Skeletal muscle tissue (tissue), 4 donors: ENCODE data around the gene EDC3. TPM values are rescaled to one million over a fixed set of nuclear protein-coding genes. Genes with fewer than 3 reads are reported as not detected.
A peak's percentile ranks its signal among the peaks of the same experiment; 100 is the strongest.

ENCODE experiments used
- H3K27ac ChIP-seq: one replicate; pipeline ENCODE4 v1.7.0; 2013; ENCODE audit warnings: mild to moderate bottlenecking, low read depth, low read length, inconsistent platforms
- H3K27me3 ChIP-seq, 3 donors: one replicate each; pipeline ENCODE4 v1.7.0; 2013; ENCODE audit warnings: low read length in 3 of 3; ENCODE audit not compliant: control insufficient read depth in 3 of 3, insufficient read depth in 3 of 3
- H3K36me3 ChIP-seq, 3 donors: one replicate each; pipeline ENCODE4 v1.7.0; 2013; ENCODE audit warnings: low read length in 3 of 3; ENCODE audit not compliant: control insufficient read depth in 3 of 3, insufficient read depth in 3 of 3
- H3K4me1 ChIP-seq, 3 donors: one replicate each; pipeline ENCODE4 v1.7.0; 2013; ENCODE audit warnings: low read length in 3 of 3, mild to moderate bottlenecking in 3 of 3; ENCODE audit not compliant: control insufficient read depth in 3 of 3, insufficient read depth in 3 of 3
- H3K4me3 ChIP-seq, 3 donors: one replicate each; pipeline ENCODE4 v1.7.0; 2013; ENCODE audit warnings: low read length in 3 of 3
- H3K9ac ChIP-seq, 3 donors: one replicate each; pipeline ENCODE4 v1.7.0; 2013; ENCODE audit warnings: low read length in 3 of 3, mild to moderate bottlenecking in 3 of 3, moderate library complexity in 2 of 3, low read depth in 1 of 3
- H3K9me3 ChIP-seq, 3 donors: one replicate each; pipeline ENCODE4 v1.7.0; 2013; ENCODE audit warnings: low read length in 3 of 3; ENCODE audit not compliant: control insufficient read depth in 3 of 3
- total RNA-seq: library from RNA; depleted of rRNA; stranded (reverse); fragments of >200 nt; gene quantifications from one replicate; pipeline ENCODE4 v1.2.3, GENCODE V29; 2014
- donor health status: Osteomylitis.

Gene EDC3
- total RNA-seq, 1 donor from 2014 or later = 16.2 TPM

- peaks cover 7 to 27% (median 17%) of the 10 kb centered on the region in 3 donors for H3K27me3 ChIP-seq
- peak overlapping the region in 1 of 3 donors; percentile 50 for H3K9ac ChIP-seq
- H3K4me1 ChIP-seq = peaks cover 18 to 20% (median 18%) of the 10 kb centered on the region in 3 donors
- peak overlapping the region in 2 of 3 donors; percentile 22 to 40 for H3K4me3 ChIP-seq
- no peak overlapping the region for H3K27ac ChIP-seq
- no peaks in the 10 kb centered on the region for H3K9me3 ChIP-seq
- H3K36me3 ChIP-seq = no peaks in the 10 kb centered on the region
Measured at GRCh38 chr15:74727727-74728126, 31.9 kb upstream of the EDC3 start.

- peaks cover 7 to 27% (median 15%) of the 10 kb centered on the region in 3 donors for H3K27me3 ChIP-seq
- peak overlapping the region; percentile 33 to 79 (median 38) for H3K9ac ChIP-seq
- H3K36me3 ChIP-seq = no peaks in the 10 kb centered on the region
- H3K9me3 ChIP-seq = no peaks in the 10 kb centered on the region
- H3K27ac ChIP-seq = no peak overlapping the region
- peaks cover 18 to 20% (median 18%) of the 10 kb centered on the region in 3 donors for H3K4me1 ChIP-seq
- peak overlapping the region; percentile 65 to 75 (median 72) for H3K4me3 ChIP-seq
Measured at GRCh38 chr15:74726774-74727164, 30.9 kb upstream of the EDC3 start.

GRCh38 chr15:74725845-74726773, 30.3 kb upstream of the EDC3 start:
- Histone ChIP-seq H3K27ac (no peak overlapping the region), H3K4me1 (peaks cover 18 to 20% (median 18%) of the 10 kb centered on the region in 3 donors), H3K4me3 (peak overlapping the region; percentile 67 to 75 (median 72)), H3K9me3 (no peaks in the 10 kb centered on the region), H3K27me3 (peaks cover 3 to 26% (median 10%) of the 10 kb centered on the region in 3 donors), H3K9ac (peak overlapping the region; percentile 38 to 79 (median 43)), H3K36me3 (no peaks in the 10 kb centered on the region)

GRCh38 chr15:74725225-74725774, 29.5 kb upstream of the EDC3 start, which contains the start of gene CYP1A1:
Gene CYP1A1, minus strand, starts transcription at chr15:74725528. Its CDS starts 2,431 bp downstream, at chr15:74723097.
- Histone ChIP-seq H3K9ac (peak within 1 kb of the TSS; percentile 38 to 79 (median 43)), H3K27me3 (peaks cover 3 to 18% (median 9%) of the 10 kb centered on the region in 3 donors), H3K9me3 (no peaks in the 10 kb centered on the region), H3K4me3 (peak within 1 kb of the TSS; percentile 67 to 75 (median 72)), H3K27ac (no peak within 1 kb of the TSS), H3K36me3 (no peaks in the 10 kb centered on the region), H3K4me1 (peaks cover 18 to 20% (median 18%) of the 10 kb centered on the region in 3 donors)

GRCh38 chr15:74724570-74725224, 28.9 kb upstream of the EDC3 start:
- no peaks in the 10 kb centered on the region for H3K9me3 ChIP-seq
- no peak overlapping the region for H3K27ac ChIP-seq
- H3K4me1 ChIP-seq = peaks cover 18 to 20% (median 18%) of the 10 kb centered on the region in 3 donors
- peak overlapping the region in 1 of 3 donors; percentile 74 for H3K9ac ChIP-seq
- H3K36me3 ChIP-seq = no peaks in the 10 kb centered on the region
- H3K27me3 ChIP-seq = peaks cover 3 to 12% (median 9%) of the 10 kb centered on the region in 3 donors
- peak overlapping the region in 2 of 3 donors; percentile 30 to 49 for H3K4me3 ChIP-seq

GRCh38 chr15:74723754-74724334, 28.0 kb upstream of the EDC3 start:
- Histone ChIP-seq H3K27me3 (peaks cover 3 to 12% (median 9%) of the 10 kb centered on the region in 3 donors), H3K4me1 (peaks cover 18 to 20% (median 18%) of the 10 kb centered on the region in 3 donors), H3K9me3 (no peaks in the 10 kb centered on the region), H3K4me3 (no peak overlapping the region), H3K27ac (no peak overlapping the region), H3K36me3 (no peaks in the 10 kb centered on the region), H3K9ac (peak overlapping the region in 1 of 3 donors; percentile 74)

GRCh38 chr15:74723187-74723586, 27.4 kb upstream of the EDC3 start:
- peak overlapping the region in 1 of 3 donors; percentile 40 for H3K9ac ChIP-seq
- no peak overlapping the region for H3K27ac ChIP-seq
- H3K27me3 ChIP-seq = peaks cover 3 to 12% (median 9%) of the 10 kb centered on the region in 3 donors
- peak overlapping the region in 1 of 3 donors; percentile 49 for H3K4me3 ChIP-seq
- H3K36me3 ChIP-seq = no peaks in the 10 kb centered on the region
- H3K4me1 ChIP-seq = peaks cover 18 to 20% (median 18%) of the 10 kb centered on the region in 3 donors
- H3K9me3 ChIP-seq = no peaks in the 10 kb centered on the region

- Histone ChIP-seq H3K4me3 (peak overlapping the region in 1 of 3 donors; percentile 49), H3K9me3 (no peaks in the 10 kb centered on the region), H3K27me3 (peaks cover 0 to 8% (median 5%) of the 10 kb centered on the region in 3 donors), H3K9ac (peak overlapping the region in 1 of 3 donors; percentile 40), H3K36me3 (no peaks in the 10 kb centered on the region), H3K27ac (no peak overlapping the region), H3K4me1 (peaks cover 13 to 15% (median 14%) of the 10 kb centered on the region in 3 donors)
Measured at GRCh38 chr15:74722591-74722990, 26.8 kb upstream of the EDC3 start.

GRCh38 chr15:74716651-74717050, 20.8 kb upstream of the EDC3 start:
- H3K4me3 ChIP-seq = no peak overlapping the region
- H3K27ac ChIP-seq = no peak overlapping the region
- no peaks in the 10 kb centered on the region for H3K36me3 ChIP-seq
- no peak overlapping the region for H3K9ac ChIP-seq
- H3K27me3 ChIP-seq = no peaks in the 10 kb centered on the region
- no peaks in the 10 kb centered on the region for H3K4me1 ChIP-seq
- no peaks in the 10 kb centered on the region for H3K9me3 ChIP-seq
